MCF 10A (cell line): Measurements from ENCODE around the gene CA12. TPM values are rescaled to one million over a fixed set of nuclear protein-coding genes. Genes with fewer than 3 reads are reported as not detected.

ENCODE experiments used
- BruUV-seq: library from RNA; stranded (reverse); fragments of 400-500 nt; replicated peaks from 2 replicates; lab custom pipeline; 2021; lab: Mats Ljungman, UMichigan
- CTCF ChIA-PET: fragments of 300-600 bp; sonication (Branson Sonifier 250); formaldehyde crosslinking; extraction: SDS; loops from one replicate; lab custom pipeline; 2021; ENCODE audit warnings: antibody characterized with exemption, inconsistent platforms; lab: Yijun Ruan, JAX
- POLR2A ChIA-PET: fragments of 300-600, 350-650 bp; sonication (Branson Sonifier 250); formaldehyde crosslinking; extraction: SDS; loops from one replicate; lab custom pipeline; 2020; ENCODE audit warnings: antibody characterized with exemption, inconsistent platforms; lab: Yijun Ruan, JAX
- DNase-seq: peaks from one replicate; pipeline ENCODE4 v3.0.0-alpha.2; 2018; ENCODE audit not compliant: unreplicated experiment
- H3K27ac Mint-ChIP-seq: one replicate; pipeline ENCODE4 v1.8.0; 2022; ENCODE audit warnings: mild to moderate bottlenecking, low read depth, mixed read lengths; ENCODE audit not compliant: unreplicated experiment
- H3K27me3 Mint-ChIP-seq: one replicate; pipeline ENCODE4 v1.8.0; 2022; ENCODE audit warnings: mixed read lengths; ENCODE audit not compliant: insufficient read depth, unreplicated experiment
- H3K36me3 Mint-ChIP-seq: one replicate; pipeline ENCODE4 v1.8.0; 2022; ENCODE audit warnings: mild to moderate bottlenecking, moderate library complexity, mixed read lengths; ENCODE audit not compliant: insufficient read depth, unreplicated experiment
- H3K4me1 Mint-ChIP-seq: one replicate; pipeline ENCODE4 v1.8.0; 2022; ENCODE audit warnings: mixed read lengths; ENCODE audit not compliant: insufficient read depth, unreplicated experiment
- H3K4me3 Mint-ChIP-seq: one replicate; pipeline ENCODE4 v1.8.0; 2022; ENCODE audit warnings: mild to moderate bottlenecking, moderate library complexity, mixed read lengths; ENCODE audit not compliant: unreplicated experiment
- H3K9me3 Mint-ChIP-seq: one replicate; pipeline ENCODE4 v1.8.0; 2022; ENCODE audit warnings: mixed read lengths; ENCODE audit not compliant: unreplicated experiment
- intact Hi-C: fragments of 100-400 bp; cut with micrococcal nuclease; formaldehyde crosslinking; loops from 2 replicates; pipeline ENCODE4 v1.14.1; 2022
- total RNA-seq: library from RNA; stranded (reverse); gene quantifications from 2 replicates; pipeline ENCODE4 v1.2.3, GENCODE V29; 2022
- TF ChIP-seq, protein P1 (sequence below): fragments of 200-600 bp; IDR thresholded peaks from one replicate; pipeline ENCODE4 v1.8.0; 2022; ENCODE audit warnings: antibody characterized with exemption, mild to moderate bottlenecking; ENCODE audit not compliant: unreplicated experiment

CA12 gene
- total RNA-seq, 1 experiment from 2014 or later = 19.6 TPM

DNA sequence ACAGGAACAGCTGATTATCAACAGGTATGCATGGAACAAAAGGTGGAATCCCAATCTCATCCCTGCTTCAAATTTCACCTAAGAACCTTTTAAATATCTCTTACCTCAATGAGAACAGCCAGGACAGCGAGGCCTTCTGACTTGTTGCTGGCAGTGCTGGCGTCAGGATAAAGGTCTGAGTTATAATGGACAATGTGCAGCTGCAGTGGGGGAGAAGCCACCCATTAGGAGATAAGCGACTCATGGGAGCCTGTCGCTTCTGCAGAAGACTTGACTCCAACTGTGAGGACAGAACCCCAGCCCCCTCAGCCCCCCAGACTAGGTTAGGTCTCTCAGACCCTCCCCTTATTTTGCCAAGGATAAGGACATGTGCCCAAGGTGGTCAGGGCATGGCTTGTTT, 39.7 kb downstream of the CA12 start:
- no TSS peak for BruUV-seq
- POLR2A ChIA-PET = no interaction called here
- H3K9me3 Mint-ChIP-seq = no peaks in the 10 kb centered on the region
- CTCF ChIA-PET = interaction anchor here (1.0 kb wide), 1 partner anchor 40 kb away, joined by 3 read pairs; the partner anchor contains the start of gene CA12
- H3K27me3 Mint-ChIP-seq = no peaks in the 10 kb centered on the region
- no peak overlapping the region for H3K27ac Mint-ChIP-seq
- TF ChIP-seq, protein P1, sequence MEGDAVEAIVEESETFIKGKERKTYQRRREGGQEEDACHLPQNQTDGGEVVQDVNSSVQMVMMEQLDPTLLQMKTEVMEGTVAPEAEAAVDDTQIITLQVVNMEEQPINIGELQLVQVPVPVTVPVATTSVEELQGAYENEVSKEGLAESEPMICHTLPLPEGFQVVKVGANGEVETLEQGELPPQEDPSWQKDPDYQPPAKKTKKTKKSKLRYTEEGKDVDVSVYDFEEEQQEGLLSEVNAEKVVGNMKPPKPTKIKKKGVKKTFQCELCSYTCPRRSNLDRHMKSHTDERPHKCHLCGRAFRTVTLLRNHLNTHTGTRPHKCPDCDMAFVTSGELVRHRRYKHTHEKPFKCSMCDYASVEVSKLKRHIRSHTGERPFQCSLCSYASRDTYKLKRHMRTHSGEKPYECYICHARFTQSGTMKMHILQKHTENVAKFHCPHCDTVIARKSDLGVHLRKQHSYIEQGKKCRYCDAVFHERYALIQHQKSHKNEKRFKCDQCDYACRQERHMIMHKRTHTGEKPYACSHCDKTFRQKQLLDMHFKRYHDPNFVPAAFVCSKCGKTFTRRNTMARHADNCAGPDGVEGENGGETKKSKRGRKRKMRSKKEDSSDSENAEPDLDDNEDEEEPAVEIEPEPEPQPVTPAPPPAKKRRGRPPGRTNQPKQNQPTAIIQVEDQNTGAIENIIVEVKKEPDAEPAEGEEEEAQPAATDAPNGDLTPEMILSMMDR = no peak
- intact Hi-C loops = no loop called here
- peaks cover 23% of the 10 kb centered on the region for H3K36me3 Mint-ChIP-seq
- DNase-seq = no peak
- no peak overlapping the region for H3K4me3 Mint-ChIP-seq
- peaks cover 7% of the 10 kb centered on the region for H3K4me1 Mint-ChIP-seq

DNA sequence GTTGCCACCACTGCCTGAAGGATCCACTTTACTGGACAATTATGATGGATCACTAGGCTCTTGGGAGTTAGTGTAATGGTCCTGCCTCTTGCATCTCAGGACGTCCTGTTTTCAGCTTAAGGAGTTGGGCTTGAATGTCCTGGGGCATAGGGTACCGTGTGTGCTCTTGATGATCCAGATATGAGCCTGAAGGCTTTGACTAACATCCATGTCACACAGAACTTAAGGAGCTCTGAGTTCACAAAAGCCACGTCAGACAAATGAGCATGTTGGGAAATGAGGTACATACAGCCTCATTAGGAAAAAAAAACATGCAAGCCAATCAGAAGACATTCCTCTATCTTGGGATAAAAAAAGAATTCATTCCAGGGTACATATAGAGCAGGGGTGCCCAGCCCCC, 40.8 kb downstream of the CA12 start:
- H3K27me3 Mint-ChIP-seq = no peaks in the 10 kb centered on the region
- intact Hi-C loops = no loop called here
- no TSS peak for BruUV-seq
- peaks cover 25% of the 10 kb centered on the region for H3K36me3 Mint-ChIP-seq
- TF ChIP-seq, protein P1 = no peak
- H3K9me3 Mint-ChIP-seq = no peaks in the 10 kb centered on the region
- H3K4me1 Mint-ChIP-seq = peaks cover 7% of the 10 kb centered on the region
- H3K4me3 Mint-ChIP-seq = no peak overlapping the region
- no peak overlapping the region for H3K27ac Mint-ChIP-seq
- POLR2A ChIA-PET = interaction anchor here (3.7 kb wide), 1 partner anchor 8 kb away, joined by 15 read pairs; no protein-coding TSS in a partner anchor
- no peak for DNase-seq
- CTCF ChIA-PET = interaction anchor here (1.0 kb wide), 1 partner anchor 41 kb away, joined by 3 read pairs; the partner anchor contains the start of gene CA12

DNA sequence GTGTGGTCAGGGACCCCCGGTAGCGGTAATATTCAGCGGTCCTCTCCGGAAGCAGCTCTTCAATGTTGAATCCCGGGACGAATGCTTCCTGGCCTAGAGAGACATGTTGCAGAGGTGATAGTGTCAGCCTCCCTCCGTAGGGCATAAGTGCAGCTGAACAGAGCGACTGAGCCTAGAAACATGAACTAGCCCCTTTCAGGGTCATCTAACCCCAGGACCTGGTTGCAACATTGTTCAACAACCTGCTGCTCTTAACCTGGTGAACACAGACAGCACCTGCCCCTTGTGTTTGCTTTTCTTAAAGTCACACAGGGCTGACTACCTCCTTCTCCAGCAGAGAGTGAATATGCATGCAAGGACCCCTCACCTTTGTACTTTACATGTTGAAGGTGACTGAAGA, 41.3 kb downstream of the CA12 start:
- ChIA-PET CTCF (no interaction called here), POLR2A (interaction anchor here (3.7 kb wide), 1 partner anchor 9 kb away, joined by 15 read pairs; no protein-coding TSS in a partner anchor)
- H3K9me3 Mint-ChIP-seq = no peaks in the 10 kb centered on the region
- no peak for DNase-seq
- no peak overlapping the region for H3K27ac Mint-ChIP-seq
- peaks cover 7% of the 10 kb centered on the region for H3K4me1 Mint-ChIP-seq
- H3K4me3 Mint-ChIP-seq = no peak overlapping the region
- TF ChIP-seq, protein P1 = no peak
- BruUV-seq = no TSS peak
- H3K36me3 Mint-ChIP-seq = peaks cover 25% of the 10 kb centered on the region
- no peaks in the 10 kb centered on the region for H3K27me3 Mint-ChIP-seq
- intact Hi-C loops = no loop called here

DNA sequence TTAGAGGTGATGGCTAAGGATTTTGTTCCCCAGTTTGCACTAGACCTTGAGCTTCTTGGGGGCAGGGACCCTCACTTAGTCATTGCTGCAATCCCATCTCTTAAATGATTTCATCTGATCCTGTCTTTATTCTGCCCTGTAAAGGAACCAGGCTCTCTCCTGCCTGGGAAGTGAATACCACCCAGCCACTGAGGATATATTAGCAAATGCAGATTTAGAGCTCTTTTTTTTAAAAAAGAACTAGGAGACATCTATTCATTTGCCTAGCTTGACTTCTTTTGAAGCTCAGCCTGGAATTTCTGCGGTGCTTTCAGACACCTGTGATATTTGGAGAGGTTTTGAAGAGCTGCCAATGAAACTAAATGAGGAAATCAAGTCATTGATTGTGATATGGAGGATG, 41.8 kb downstream of the CA12 start:
- CTCF ChIA-PET = interaction anchor here (0.6 to 1.0 kb wide), 2 partner anchors 33 to 727 kb away, joined by 3 read pairs; no protein-coding TSS in a partner anchor
- no peaks in the 10 kb centered on the region for H3K27me3 Mint-ChIP-seq
- DNase-seq = no peak
- no peak overlapping the region for H3K4me3 Mint-ChIP-seq
- POLR2A ChIA-PET = interaction anchor here (3.7 kb wide), 1 partner anchor 9 kb away, joined by 15 read pairs; no protein-coding TSS in a partner anchor
- intact Hi-C loops = no loop called here
- BruUV-seq = no TSS peak
- TF ChIP-seq, protein P1 = no peak
- peaks cover 3% of the 10 kb centered on the region for H3K4me1 Mint-ChIP-seq
- no peaks in the 10 kb centered on the region for H3K9me3 Mint-ChIP-seq
- peaks cover 28% of the 10 kb centered on the region for H3K36me3 Mint-ChIP-seq
- H3K27ac Mint-ChIP-seq = no peak overlapping the region
